Prostate gland (tissue), 2 donors: ENCODE results near the gene AFAP1.

Source experiments
- POLR2AphosphoS5 ChIP-seq: sonication (generic); formaldehyde crosslinking; IDR thresholded peaks from one replicate; pipeline ENCODE4 v1.6.1; 2017; ENCODE audit warnings: antibody characterized with exemption
- TF ChIP-seq, protein P1 (sequence below), 4 experiments: fragments of 200-600 bp in 2 of 4; fragments of 450-650 bp in 2 of 4; sonication (generic) in 2 of 4; IDR thresholded peaks; 1 replicate in 3 of 4; 2 replicates in 1 of 4; pipeline ENCODE4 v1.5.1; 2016 to 2019; ENCODE audit warnings: antibody characterized with exemption in 4 of 4, mild to moderate bottlenecking in 2 of 4, moderate library complexity in 2 of 4

DNA sequence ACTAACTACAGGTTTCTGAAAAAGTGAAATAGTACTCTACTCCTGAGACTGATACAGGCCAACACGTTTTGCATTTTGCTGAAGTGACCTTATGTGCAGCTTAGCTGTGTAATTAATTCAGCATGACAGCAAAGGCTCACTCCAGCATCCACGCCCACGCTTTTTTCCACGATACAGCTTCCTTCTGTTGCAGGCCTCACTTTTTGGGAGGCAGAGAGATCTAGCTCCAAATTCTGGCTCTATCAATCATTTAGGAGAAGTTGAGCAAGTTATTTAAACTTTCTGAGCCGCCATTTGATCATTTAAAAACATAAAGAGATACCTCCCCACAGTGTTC lies 160.3 kb downstream of the AFAP1 start:
- no peak for TF ChIP-seq POLR2AphosphoS5
- TF ChIP-seq, protein P1, sequence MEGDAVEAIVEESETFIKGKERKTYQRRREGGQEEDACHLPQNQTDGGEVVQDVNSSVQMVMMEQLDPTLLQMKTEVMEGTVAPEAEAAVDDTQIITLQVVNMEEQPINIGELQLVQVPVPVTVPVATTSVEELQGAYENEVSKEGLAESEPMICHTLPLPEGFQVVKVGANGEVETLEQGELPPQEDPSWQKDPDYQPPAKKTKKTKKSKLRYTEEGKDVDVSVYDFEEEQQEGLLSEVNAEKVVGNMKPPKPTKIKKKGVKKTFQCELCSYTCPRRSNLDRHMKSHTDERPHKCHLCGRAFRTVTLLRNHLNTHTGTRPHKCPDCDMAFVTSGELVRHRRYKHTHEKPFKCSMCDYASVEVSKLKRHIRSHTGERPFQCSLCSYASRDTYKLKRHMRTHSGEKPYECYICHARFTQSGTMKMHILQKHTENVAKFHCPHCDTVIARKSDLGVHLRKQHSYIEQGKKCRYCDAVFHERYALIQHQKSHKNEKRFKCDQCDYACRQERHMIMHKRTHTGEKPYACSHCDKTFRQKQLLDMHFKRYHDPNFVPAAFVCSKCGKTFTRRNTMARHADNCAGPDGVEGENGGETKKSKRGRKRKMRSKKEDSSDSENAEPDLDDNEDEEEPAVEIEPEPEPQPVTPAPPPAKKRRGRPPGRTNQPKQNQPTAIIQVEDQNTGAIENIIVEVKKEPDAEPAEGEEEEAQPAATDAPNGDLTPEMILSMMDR (IDR thresholded peaks at IDR 0.05): no peak
